GM12878 (cell line): Measurements from ENCODE around the gene CCSER1. TPM values are rescaled to one million over a fixed set of nuclear protein-coding genes. Genes with fewer than 3 reads are reported as not detected.

Source experiments
- ATAC-seq: fragments of 200-7000 bp; cut with Tn5 transposase; 3 replicates; pipeline ENCODE4 v1.9.1; 2020; ENCODE audit warnings: mild to moderate bottlenecking, moderate library complexity
- BruUV-seq: library from RNA; stranded (reverse); fragments of 400-500 nt; replicated peaks from 2 replicates; lab custom pipeline; 2021; lab: Mats Ljungman, UMichigan
- CTCF ChIA-PET: fragments of 300-600 bp; sonication (Branson Sonifier 250); formaldehyde crosslinking; extraction: SDS; loops from one replicate; lab custom pipeline; 2021; ENCODE audit warnings: inconsistent platforms; lab: Yijun Ruan, JAX
- POLR2A ChIA-PET: fragments of 350-600 bp; formaldehyde crosslinking; extraction: SDS; loops from one replicate; lab custom pipeline; 2021; ENCODE audit warnings: inconsistent platforms; lab: Charles Lee
- RAD21 ChIA-PET: fragments of 300-600 bp; sonication (Branson Sonifier 250); formaldehyde crosslinking; loops from one replicate; lab custom pipeline; 2023; ENCODE audit warnings: antibody characterized with exemption; ENCODE audit not compliant: unreplicated experiment; lab: Charles Lee
- SMC1A ChIA-PET: fragments of 300-600 bp; sonication (Branson Sonifier 250); formaldehyde crosslinking; loops from one replicate; lab custom pipeline; 2023; ENCODE audit not compliant: unreplicated experiment, uncharacterized antibody; lab: Charles Lee
- DNase-seq: peaks from one replicate; pipeline ENCODE4 v3.0.0-alpha.2; 2011; ENCODE audit warnings: low read depth, low spot score
- FAIRE-seq: peaks from 3 replicates; lab custom pipeline; 2011; peaks lifted over from hg19 to GRCh38; lab: Jason Lieb, UNC
- H2AFZ ChIP-seq: 2 replicates; pipeline ENCODE4 v1.6.0; 2011; ENCODE audit warnings: low read depth, low read length, control low read depth; ENCODE audit not compliant: control insufficient read depth
- H3K27ac ChIP-seq: 2 replicates; pipeline ENCODE4 v1.5.1; 2011; ENCODE audit warnings: control low read depth; ENCODE audit not compliant: control insufficient read depth, insufficient read depth
- H3K27me3 ChIP-seq, 2 experiments: replicated peaks in 1 of 2; 2 replicates each; pipeline versions ENCODE4 v1.6.0 to v1.6.1; 2011; ENCODE audit warnings: low read length in 1 of 2; ENCODE audit not compliant: control insufficient read depth in 2 of 2, insufficient read depth in 2 of 2
- H3K36me3 ChIP-seq, 2 experiments: 2 replicates each; pipeline ENCODE4 v1.5.1; 2011; ENCODE audit warnings: low read length in 1 of 2; ENCODE audit not compliant: control insufficient read depth in 2 of 2, insufficient read depth in 2 of 2
- H3K4me1 ChIP-seq: 2 replicates; pipeline ENCODE4 v1.6.1; 2011; ENCODE audit warnings: mild to moderate bottlenecking, low read length, moderate library complexity, mixed read lengths; ENCODE audit not compliant: control insufficient read depth, insufficient read depth
- H3K4me2 ChIP-seq: 2 replicates; pipeline ENCODE4 v1.6.0; 2011; ENCODE audit warnings: control low read depth; ENCODE audit not compliant: control insufficient read depth, insufficient read depth
- H3K4me3 ChIP-seq: fragments of 200-600 bp; sonication (generic); 2 replicates; pipeline ENCODE4 v1.5.1; 2016
- H3K79me2 ChIP-seq: 2 replicates; pipeline ENCODE4 v1.6.0; 2011; ENCODE audit warnings: low read length; ENCODE audit not compliant: control insufficient read depth, insufficient read depth
- H3K9ac ChIP-seq: 2 replicates; pipeline ENCODE4 v1.8.0; 2011; ENCODE audit warnings: low read length, control low read depth, mixed read lengths; ENCODE audit not compliant: control insufficient read depth, insufficient read depth
- H3K9me3 ChIP-seq: replicated peaks from 3 replicates; pipeline ENCODE4 v1.5.1; 2011; ENCODE audit warnings: mild to moderate bottlenecking, low read length; ENCODE audit not compliant: control insufficient read depth, insufficient read depth
- H4K20me1 ChIP-seq: 2 replicates; pipeline ENCODE4 v1.6.0; 2011; ENCODE audit not compliant: control insufficient read depth, insufficient read depth
- ASH2L ChIP-seq: fragments of 300-600, 200-600 bp; sonication (generic); IDR thresholded peaks from 2 replicates; pipeline ENCODE4 v1.6.1; 2017; ENCODE audit warnings: low read depth, mild to moderate bottlenecking, borderline replicate concordance
- CEBPB ChIP-seq, 2 experiments: fragments of 150-350 bp in 1 of 2; IDR thresholded peaks; 2 replicates each; pipeline ENCODE4 v1.6.1; 2012 to 2014; ENCODE audit warnings: low read depth in 2 of 2, low read length in 2 of 2, borderline replicate concordance in 1 of 2, inconsistent platforms in 1 of 2
- CHD1 ChIP-seq: IDR thresholded peaks from 2 replicates; pipeline ENCODE4 v1.6.1; 2012; ENCODE audit warnings: low read depth, low read length, improper control_type of control experiment
- HCFC1 ChIP-seq: fragments of 150-350 bp; IDR thresholded peaks from 2 replicates; pipeline ENCODE4 v1.6.1; 2014; ENCODE audit warnings: low read length
- HDGF ChIP-seq: fragments of 450-650 bp; IDR thresholded peaks from 2 replicates; pipeline ENCODE4 v1.6.1; 2016; ENCODE audit warnings: antibody characterized with exemption
- MLLT1 ChIP-seq: fragments of 450-650 bp; IDR thresholded peaks from 2 replicates; pipeline ENCODE4 v1.6.1; 2016; ENCODE audit warnings: mild to moderate bottlenecking
- MYC ChIP-seq: IDR thresholded peaks from 2 replicates; pipeline ENCODE4 v1.6.1; 2011; ENCODE audit warnings: mild to moderate bottlenecking, low read length, moderate library complexity, inconsistent platforms; ENCODE audit not compliant: insufficient read depth, insufficient replicate concordance, insufficient read length, severe bottlenecking
- NFYB ChIP-seq: IDR thresholded peaks from 2 replicates; pipeline ENCODE4 v1.6.1; 2011; ENCODE audit warnings: low read depth, mild to moderate bottlenecking, low read length, improper control_type of control experiment, moderate library complexity; ENCODE audit not compliant: insufficient read depth
- POLR2AphosphoS5 ChIP-seq: IDR thresholded peaks from 2 replicates; pipeline ENCODE4 v1.6.1; 2011; ENCODE audit warnings: mild to moderate bottlenecking, low read length, inconsistent platforms
- RBBP5 ChIP-seq: fragments of 200-600 bp; sonication (generic); conservative IDR thresholded peaks from 2 replicates; pipeline ENCODE4 v1.6.1; 2016
- SMAD1 ChIP-seq: fragments of 450-650 bp; IDR thresholded peaks from 2 replicates; pipeline ENCODE4 v1.6.1; 2018; ENCODE audit warnings: mild to moderate bottlenecking, low read depth; ENCODE audit not compliant: partially characterized antibody
- SMAD5 ChIP-seq: IDR thresholded peaks from 2 replicates; pipeline ENCODE4 v1.6.1; 2016; ENCODE audit warnings: antibody characterized with exemption, low read depth
- SREBF2 ChIP-seq: IDR thresholded peaks from 2 replicates; pipeline ENCODE4 v1.6.1; 2012; ENCODE audit warnings: mild to moderate bottlenecking, low read length
- ZBTB11 ChIP-seq: fragments of 450-650 bp; formaldehyde crosslinking; IDR thresholded peaks from 2 replicates; pipeline ENCODE4 v1.5.0; 2022; ENCODE audit warnings: mild to moderate bottlenecking, missing genetic modification characterization
- ZBTB33 ChIP-seq: fragments of 450-650 bp; IDR thresholded peaks from 2 replicates; pipeline ENCODE4 v1.6.1; 2017; ENCODE audit warnings: mild to moderate bottlenecking
- ZNF217 ChIP-seq: fragments of 450-650 bp; IDR thresholded peaks from 2 replicates; pipeline ENCODE4 v1.6.1; 2017; ENCODE audit warnings: antibody characterized with exemption, mild to moderate bottlenecking
- WGBS: methylation state at CpG from one replicate; pipeline ENCODE4 v1.1.6; 2016; ENCODE audit warnings: low lambda C conversion rate; ENCODE audit not compliant: insufficient replicate concordance, insufficient coverage; ENCODE audit errors: missing lambda C conversion rate; 5-methylcytosine and 5-hydroxymethylcytosine counted together
- in situ Hi-C: fragments of 300-500 bp; cut with MboI; formaldehyde crosslinking; loops from 9 replicates; pipeline ENCODE4 v1.14.3; 2018; ENCODE audit warnings: mixed read lengths
- intact Hi-C: fragments of 100-400 bp; cut with micrococcal nuclease; formaldehyde crosslinking; loops from one replicate; pipeline ENCODE4 v1.14.2; 2022; ENCODE audit not compliant: unreplicated experiment
- polyA plus RNA-seq, 11 experiments: library from polyadenylated mRNA; depleted of rRNA in 4 of 11; unstranded in 6 of 11; stranded (reverse) in 5 of 11; fragments of >200 nt; fragmentation: Nextera tagmentation in 4 of 11; fragmentation: Illumina TruSeq in 1 of 11; extraction: Ambion mirVana in 4 of 11; extraction: Trizol in 1 of 11; gene quantifications; 1 replicate in 1 of 11; 2 replicates in 10 of 11; pipeline versions ENCODE4 v1.2.1 to v1.2.3, GENCODE V29; 2011 to 2016; ENCODE audit warnings: inconsistent platforms in 2 of 11, missing spikeins in 2 of 11, low read depth in 1 of 11
- total RNA-seq, 4 experiments: library from RNA; depleted of rRNA in 3 of 4; stranded (reverse); fragments of >200 nt in 3 of 4; fragmentation: Illumina TruSeq in 1 of 4; extraction: Trizol in 1 of 4; gene quantifications; 2 replicates each; pipeline versions ENCODE4 v1.2.1 to v1.2.3, GENCODE V29; 2013 to 2021
- TF ChIP-seq, protein P1 (sequence below): fragments of 450-650 bp; IDR thresholded peaks from 2 replicates; pipeline ENCODE4 v1.6.1; 2017; ENCODE audit warnings: mild to moderate bottlenecking, low read depth, inconsistent platforms; ENCODE audit not compliant: poor library complexity, severe bottlenecking

The CCSER1 gene
- total and polyA plus RNA-seq, 10 of the 15 experiments (the other 5 are each of a cell fraction or from before 2014, with no cell fraction given) = 0.22 to 2.7 (median 1.0) TPM

- in situ Hi-C loops = no loop called here
- CTCF ChIA-PET = no interaction called here
- TF ChIP-seq, protein P1, sequence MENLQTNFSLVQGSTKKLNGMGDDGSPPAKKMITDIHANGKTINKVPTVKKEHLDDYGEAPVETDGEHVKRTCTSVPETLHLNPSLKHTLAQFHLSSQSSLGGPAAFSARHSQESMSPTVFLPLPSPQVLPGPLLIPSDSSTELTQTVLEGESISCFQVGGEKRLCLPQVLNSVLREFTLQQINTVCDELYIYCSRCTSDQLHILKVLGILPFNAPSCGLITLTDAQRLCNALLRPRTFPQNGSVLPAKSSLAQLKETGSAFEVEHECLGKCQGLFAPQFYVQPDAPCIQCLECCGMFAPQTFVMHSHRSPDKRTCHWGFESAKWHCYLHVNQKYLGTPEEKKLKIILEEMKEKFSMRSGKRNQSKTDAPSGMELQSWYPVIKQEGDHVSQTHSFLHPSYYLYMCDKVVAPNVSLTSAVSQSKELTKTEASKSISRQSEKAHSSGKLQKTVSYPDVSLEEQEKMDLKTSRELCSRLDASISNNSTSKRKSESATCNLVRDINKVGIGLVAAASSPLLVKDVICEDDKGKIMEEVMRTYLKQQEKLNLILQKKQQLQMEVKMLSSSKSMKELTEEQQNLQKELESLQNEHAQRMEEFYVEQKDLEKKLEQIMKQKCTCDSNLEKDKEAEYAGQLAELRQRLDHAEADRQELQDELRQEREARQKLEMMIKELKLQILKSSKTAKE = no peak
- no peak for TF ChIP-seq SREBF2
- no peak for TF ChIP-seq NFYB
- no peak for TF ChIP-seq MLLT1
- TF ChIP-seq ZNF217 = no peak
- TF ChIP-seq POLR2AphosphoS5 = no peak
- TF ChIP-seq MYC = no peak
- no peak for TF ChIP-seq RBBP5
- no peak for TF ChIP-seq CHD1
- no peak for TF ChIP-seq ZBTB33
- TF ChIP-seq ASH2L = no peak
- no peak for TF ChIP-seq SMAD1
- no peak for TF ChIP-seq HCFC1
- TF ChIP-seq HDGF = no peak
- no peak for TF ChIP-seq ZBTB11
- no peak for TF ChIP-seq CEBPB (IDR thresholded peaks at IDR 0.05; ENCODE audit: borderline replicate concordance in 1 of 2, low read depth in 2 of 2, low read length in 2 of 2)
- TF ChIP-seq SMAD5 = no peak
Measured at GRCh38 chr4:90960433-90960832, 833.2 kb downstream of the CCSER1 start.

More at GRCh38 chr4:90960433-90960832, 833.2 kb downstream of the CCSER1 start:
- no peak overlapping the region for H2AFZ ChIP-seq
- H3K9me3 ChIP-seq = no peaks in the 10 kb centered on the region
- H3K4me2 ChIP-seq = no peak overlapping the region
- H3K9ac ChIP-seq = no peak overlapping the region
- 0% methylated on average over 3 of the region's 3 CpGs for WGBS
- H3K79me2 ChIP-seq = no peaks in the 10 kb centered on the region
- DNase-seq = no peak
- no peaks in the 10 kb centered on the region for H3K36me3 ChIP-seq
- no peak overlapping the region for H3K4me3 ChIP-seq
- ChIA-PET POLR2A (no interaction called here), RAD21 (no interaction called here), SMC1A (no interaction called here)
- H3K27ac ChIP-seq = no peak overlapping the region
- intact Hi-C loops = no loop called here
- H3K4me1 ChIP-seq = no peaks in the 10 kb centered on the region
- H3K27me3 ChIP-seq = no peaks in the 10 kb centered on the region
- BruUV-seq = no TSS peak
- no peaks in the 10 kb centered on the region for H4K20me1 ChIP-seq
- peak; percentile 72 for ATAC-seq
- FAIRE-seq = peak; percentile 23
